Bronchial smooth muscle cell (primary cell): ENCODE measurements around the gene MCCC1. TPM values are rescaled to one million over a fixed set of nuclear protein-coding genes. Genes with fewer than 3 reads are reported as not detected.

Source experiments
- total RNA-seq: library from RNA; depleted of rRNA; stranded (reverse); fragments of >200 nt; gene quantifications from 2 replicates; pipeline ENCODE4 v1.2.1, GENCODE V29; 2014

MCCC1 gene
- 29.5 and 34.7 TPM in 2 replicates for total RNA-seq

GRCh38 chr3:183099026-183099837 is at the start of gene MCCC1:
Gene MCCC1, minus strand, starts transcription at chr3:183099496. Its CDS starts 56 bp downstream, at chr3:183099440.

GRCh38 chr3:182980204-182981037 is 118.9 kb downstream of the MCCC1 start, which contains the start of gene DCUN1D1:
Gene DCUN1D1, minus strand, starts transcription at chr3:182980538. Its CDS starts 49 bp downstream, at chr3:182980489.

Other genes with a start within 250 kb of the MCCC1 start
- gene DCUN1D1, start 119.0 kb downstream of the MCCC1 start, total RNA-seq: 27.9 and 34.4 TPM in 2 replicates
- under 0.01 TPM in 2 replicates for gene LAMP3, start 63.2 kb upstream of the MCCC1 start, total RNA-seq
- gene B3GNT5, start 153.8 kb upstream of the MCCC1 start, total RNA-seq: 4.9 and 7.3 TPM in 2 replicates